GM12874 (cell line): ENCODE measurements around the gene TKTL1.

ENCODE experiments used
- CTCF ChIP-seq: IDR thresholded peaks from 2 replicates; pipeline ENCODE4 v1.5.1; 2011; ENCODE audit warnings: low read depth, mild to moderate bottlenecking, control low read depth, low read length, moderate library complexity; ENCODE audit not compliant: insufficient read depth

The TKTL1 gene

GRCh38 chrX:154355094-154355775 lies 59.6 kb downstream of the TKTL1 start:
- TF ChIP-seq CTCF = no peak

DNA sequence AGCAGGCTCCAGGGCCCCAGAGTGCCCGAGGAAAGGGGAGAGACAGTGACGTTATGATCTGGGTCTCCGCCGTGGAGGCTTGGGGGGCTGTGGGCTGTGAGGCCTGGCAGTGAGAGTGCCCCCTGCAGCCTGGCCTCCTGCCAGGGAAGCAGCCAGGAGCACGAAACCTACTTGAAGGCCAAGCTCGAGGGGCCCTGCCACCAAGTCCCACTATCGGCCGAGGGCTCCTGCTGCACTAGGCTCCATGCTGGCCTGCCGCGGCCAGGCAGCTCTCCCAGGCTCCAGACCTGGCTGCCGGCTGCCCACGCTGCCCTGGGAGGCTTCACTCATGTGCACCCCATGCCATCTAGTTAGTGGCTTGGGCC lies 60.2 kb downstream of the TKTL1 start:
- TF ChIP-seq CTCF = no peak

GRCh38 chrX:154356596-154356995 lies 61.0 kb downstream of the TKTL1 start:
- no peak for TF ChIP-seq CTCF

- TF ChIP-seq CTCF = no peak
These were observed 61.6 kb downstream of the TKTL1 start for GRCh38 chrX:154357205-154357604.

- no peak for TF ChIP-seq CTCF
These were observed 62.4 kb downstream of the TKTL1 start for GRCh38 chrX:154358011-154358410.

DNA sequence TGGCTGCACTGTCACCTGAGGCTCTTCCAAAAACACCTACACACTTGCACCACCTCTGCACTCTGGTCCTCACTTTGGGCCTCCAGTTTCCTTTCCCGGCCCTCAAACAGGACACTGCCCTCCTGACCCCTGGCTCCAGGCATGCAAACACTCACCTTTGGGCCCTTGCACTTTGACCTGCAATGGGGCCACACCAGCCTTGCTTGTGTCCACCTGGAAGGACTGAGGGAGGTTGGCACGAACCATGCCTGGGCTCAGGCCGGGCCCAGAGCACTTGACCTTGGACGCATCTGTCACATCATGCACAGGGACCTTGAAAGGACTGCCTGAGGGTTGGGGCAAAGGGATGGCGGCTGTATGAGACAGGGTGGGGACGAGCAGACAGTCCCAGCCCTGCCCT lies 63.2 kb downstream of the TKTL1 start:
- no peak for TF ChIP-seq CTCF

GRCh38 chrX:154359362-154360154 lies 64.0 kb downstream of the TKTL1 start:
- no peak for TF ChIP-seq CTCF
